RWPE2 (cell line): Measurements from ENCODE around the gene RNU2-63P.

Experiments used
- ATAC-seq: fragments of 200-7000 bp; cut with Tn5 transposase; 3 replicates; pipeline ENCODE4 v1.9.1; 2021; ENCODE audit warnings: low read depth
- DNase-seq: peaks from one replicate; pipeline ENCODE4 v3.0.0-alpha.2; 2020; ENCODE audit warnings: low spot score
- H3K27ac ChIP-seq: fragments of 450-650 bp; 2 replicates; pipeline ENCODE4 v1.5.1; 2017; ENCODE audit warnings: mild to moderate bottlenecking; ENCODE audit not compliant: poor library complexity, severe bottlenecking
- H3K27me3 ChIP-seq: fragments of 250-450 bp; sonication (Bioruptor Pico); 2 replicates; pipeline ENCODE4 v1.5.1; 2021; ENCODE audit warnings: mild to moderate bottlenecking, moderate library complexity; ENCODE audit not compliant: insufficient read depth, poor library complexity, severe bottlenecking
- H3K36me3 ChIP-seq: fragments of 250-450 bp; sonication (Bioruptor Pico); 2 replicates; pipeline ENCODE4 v1.5.1; 2020; ENCODE audit warnings: low read depth, mild to moderate bottlenecking, moderate library complexity
- H3K4me1 ChIP-seq: fragments of 250-450 bp; sonication (Bioruptor Pico); 2 replicates; pipeline ENCODE4 v1.5.1; 2021; ENCODE audit warnings: mild to moderate bottlenecking, moderate library complexity; ENCODE audit not compliant: insufficient read depth, poor library complexity, severe bottlenecking
- H3K4me3 ChIP-seq: fragments of 250-450 bp; sonication (Bioruptor Pico); 2 replicates; pipeline ENCODE4 v1.5.1; 2021; ENCODE audit warnings: mild to moderate bottlenecking, moderate library complexity; ENCODE audit not compliant: severe bottlenecking
- H3K9me3 ChIP-seq: fragments of 250-450 bp; sonication (Bioruptor Pico); 2 replicates; pipeline ENCODE4 v1.5.1; 2021; ENCODE audit warnings: mild to moderate bottlenecking, moderate library complexity; ENCODE audit not compliant: severe bottlenecking
- CTCF ChIP-seq: fragments of 450-650 bp; IDR thresholded peaks from one replicate; pipeline ENCODE4 v1.5.1; 2017; ENCODE audit warnings: mild to moderate bottlenecking, moderate library complexity; ENCODE audit not compliant: poor library complexity, severe bottlenecking

Gene RNU2-63P

GRCh38 chr2:88032070-88032702 is 15.8 kb upstream of the RNU2-63P start:
- no peak for DNase-seq

GRCh38 chr2:88028931-88029330 is 12.6 kb upstream of the RNU2-63P start:
- no peak overlapping the region for H3K27ac ChIP-seq

More at GRCh38 chr2:88032070-88032702, 15.8 kb upstream of the RNU2-63P start:
- no peak for ATAC-seq
- H3K9me3 ChIP-seq, result no peaks in the 10 kb centered on the region
- TF ChIP-seq CTCF, result no peak
- no peak overlapping the region for H3K27ac ChIP-seq
- H3K36me3 ChIP-seq, result peaks cover 18% of the 10 kb centered on the region
- H3K4me3 ChIP-seq, result no peak overlapping the region
- no peaks in the 10 kb centered on the region for H3K4me1 ChIP-seq
- H3K27me3 ChIP-seq, result no peaks in the 10 kb centered on the region

GRCh38 chr2:88027697-88028389 is 11.5 kb upstream of the RNU2-63P start:
- H3K9me3 ChIP-seq, result no peaks in the 10 kb centered on the region
- H3K4me3 ChIP-seq, result no peak overlapping the region
- no peak overlapping the region for H3K27ac ChIP-seq
- no peak for ATAC-seq
- H3K4me1 ChIP-seq, result no peaks in the 10 kb centered on the region
- TF ChIP-seq CTCF, result no peak
- H3K27me3 ChIP-seq, result no peaks in the 10 kb centered on the region
- no peak for DNase-seq
- peaks cover 6% of the 10 kb centered on the region; the same call in 1 of the 2 replicates for H3K36me3 ChIP-seq

More at GRCh38 chr2:88028931-88029330, 12.6 kb upstream of the RNU2-63P start:
- no peak for ATAC-seq
- no peak for TF ChIP-seq CTCF
- Histone ChIP-seq H3K4me1 (no peaks in the 10 kb centered on the region), H3K4me3 (no peak overlapping the region), H3K9me3 (no peaks in the 10 kb centered on the region), H3K36me3 (peaks cover 14% of the 10 kb centered on the region), H3K27me3 (no peaks in the 10 kb centered on the region)
- no peak for DNase-seq

GRCh38 chr2:88024509-88024908 is 8.2 kb upstream of the RNU2-63P start:
- no peak for TF ChIP-seq CTCF
- no peaks in the 10 kb centered on the region for H3K4me1 ChIP-seq
- no peaks in the 10 kb centered on the region for H3K9me3 ChIP-seq
- no peaks in the 10 kb centered on the region for H3K36me3 ChIP-seq
- DNase-seq, result no peak
- no peaks in the 10 kb centered on the region for H3K27me3 ChIP-seq
- no peak for ATAC-seq
- no peak overlapping the region for H3K27ac ChIP-seq
- H3K4me3 ChIP-seq, result no peak overlapping the region

GRCh38 chr2:88022669-88022921 is 6.2 kb upstream of the RNU2-63P start:
- H3K9me3 ChIP-seq, result no peaks in the 10 kb centered on the region
- no peaks in the 10 kb centered on the region for H3K36me3 ChIP-seq
- TF ChIP-seq CTCF, result no peak
- H3K4me1 ChIP-seq, result no peaks in the 10 kb centered on the region
- no peak for DNase-seq
- H3K4me3 ChIP-seq, result no peak overlapping the region
- H3K27ac ChIP-seq, result no peak overlapping the region
- H3K27me3 ChIP-seq, result no peaks in the 10 kb centered on the region
- ATAC-seq, result no peak
